HepG2 (cell line): ENCODE measurements around the gene TMCO4. TPM values are rescaled to one million over a fixed set of nuclear protein-coding genes. Genes with fewer than 3 reads are reported as not detected.

Experiments
- CBFB ChIP-seq: sonication (generic); formaldehyde crosslinking; IDR thresholded peaks from 2 replicates; pipeline ENCODE4 v1.4.0; 2020; ENCODE audit warnings: missing genetic modification reagents
- CC2D1A ChIP-seq: sonication (generic); formaldehyde crosslinking; IDR thresholded peaks from 2 replicates; pipeline ENCODE4 v1.8.1; 2023; ENCODE audit warnings: mild to moderate bottlenecking, missing genetic modification reagents
- HNF1A ChIP-seq, 2 experiments: sonication (generic) in 1 of 2; formaldehyde crosslinking in 1 of 2; IDR thresholded peaks; 2 replicates each; pipeline versions ENCODE4 v1.4.0 to v1.6.1; 2016 to 2020; ENCODE audit warnings: borderline replicate concordance in 1 of 2, low read depth in 1 of 2, mild to moderate bottlenecking in 1 of 2, missing genetic modification reagents in 1 of 2
- MNT ChIP-seq: fragments of 450-650 bp; IDR thresholded peaks from 2 replicates; pipeline ENCODE4 v1.6.1; 2016
- NONO ChIP-seq, 2 experiments: fragments of 450-650 bp in 1 of 2; sonication (generic) in 1 of 2; formaldehyde crosslinking in 1 of 2; IDR thresholded peaks in 1 of 2; conservative IDR thresholded peaks in 1 of 2; 2 replicates each; pipeline versions ENCODE4 v1.6.1 to v1.8.0; 2017 to 2022; ENCODE audit warnings: mild to moderate bottlenecking in 1 of 2, missing genetic modification reagents in 1 of 2, moderate library complexity in 1 of 2
- SRSF4 ChIP-seq: fragments of 200-400 bp; formaldehyde crosslinking; IDR thresholded peaks from one replicate; pipeline ENCODE4 v1.6.1; 2018; ENCODE audit warnings: mild to moderate bottlenecking, low read depth, low read length, moderate library complexity; ENCODE audit not compliant: poor library complexity, severe bottlenecking
- ZBTB14 ChIP-seq: sonication (generic); formaldehyde crosslinking; IDR thresholded peaks from 2 replicates; pipeline ENCODE4 v1.4.0; 2020; ENCODE audit warnings: missing genetic modification reagents
- ZNF124 ChIP-seq: sonication (generic); formaldehyde crosslinking; IDR thresholded peaks from 2 replicates; pipeline ENCODE4 v1.4.0; 2020; ENCODE audit warnings: missing genetic modification reagents
- polyA plus RNA-seq, 8 experiments: library from polyadenylated mRNA; depleted of rRNA in 3 of 8; stranded (reverse) in 7 of 8; unstranded in 1 of 8; fragments of >200 nt; fragmentation: Illumina TruSeq in 4 of 8; extraction: Trizol in 4 of 8; gene quantifications; 2 replicates each; pipeline versions ENCODE4 v1.2.1 to v1.2.3, GENCODE V29; 2011 to 2016; ENCODE audit warnings: low read depth in 4 of 8, missing spikeins in 1 of 8, mixed read lengths in 1 of 8; ENCODE audit not compliant: insufficient read depth in 1 of 8
- total RNA-seq, 5 experiments: library from RNA; depleted of rRNA; stranded (reverse); fragments of >200 nt; fragmentation: Illumina TruSeq; extraction: Trizol; gene quantifications; 2 replicates each; pipeline ENCODE4 v1.2.3, GENCODE V29; 2016; ENCODE audit warnings: low read depth in 1 of 5
- TF ChIP-seq, protein P1 (sequence below): sonication (generic); formaldehyde crosslinking; IDR thresholded peaks from 2 replicates; pipeline ENCODE4 v1.4.0; 2020; ENCODE audit warnings: missing genetic modification reagents
- TF ChIP-seq, protein P2 (sequence below): sonication (generic); formaldehyde crosslinking; IDR thresholded peaks from 2 replicates; pipeline ENCODE4 v1.8.1; 2023; ENCODE audit warnings: missing genetic modification reagents, inconsistent platforms, borderline replicate concordance
- TF ChIP-seq, protein P3 (sequence below): conservative IDR thresholded peaks from 2 replicates; pipeline ENCODE4 v1.6.1; 2018; ENCODE audit warnings: missing genetic modification reagents
- TF ChIP-seq, protein P4 (sequence below): sonication (generic); formaldehyde crosslinking; IDR thresholded peaks from 2 replicates; pipeline ENCODE4 v1.4.0; 2020; ENCODE audit warnings: missing genetic modification reagents

The TMCO4 gene
- total and polyA plus RNA-seq, 2 of the 13 experiments (the other 11 are each of a cell fraction or from before 2014, with no cell fraction given): 2.1 to 4.1 TPM

DNA sequence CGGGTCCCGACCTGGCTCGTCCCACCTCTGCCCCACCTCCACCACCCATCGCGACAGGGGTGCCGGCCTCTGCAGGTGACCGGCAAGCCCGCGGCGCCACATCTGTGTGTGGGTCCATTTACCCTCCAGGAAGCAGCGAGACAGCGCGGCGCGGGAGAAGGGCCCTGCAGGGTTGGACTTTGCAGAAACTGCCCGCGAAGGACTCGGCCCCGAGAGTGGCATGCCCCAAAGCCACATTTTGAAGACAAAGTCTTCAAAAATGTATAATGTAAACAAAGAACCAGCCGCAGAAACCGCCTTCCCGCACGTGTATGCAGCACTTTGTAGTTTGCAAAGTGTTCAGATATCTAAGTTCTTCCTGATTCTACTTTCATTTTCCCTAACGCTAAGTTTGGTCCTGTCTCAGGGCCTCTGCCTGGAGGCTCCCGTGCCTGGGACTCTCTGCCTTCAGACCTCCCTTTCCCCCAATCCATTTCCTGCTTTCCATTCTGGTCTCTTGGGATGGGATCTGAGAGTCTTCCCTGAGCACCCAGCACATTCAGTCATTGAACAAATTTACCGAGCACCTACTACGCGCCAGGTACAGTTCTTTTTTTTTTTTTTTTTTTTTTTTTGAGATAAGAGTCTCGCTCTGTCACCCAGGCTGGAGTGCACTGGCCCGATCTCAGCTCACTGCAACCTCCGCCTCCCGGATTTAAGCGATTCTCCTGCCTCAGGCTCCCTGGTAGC is 524 bp upstream of the TMCO4 start (continued):
- no peak for TF ChIP-seq MNT
- no peak; the same call in 1 of the 2 replicates for TF ChIP-seq ZBTB14
- TF ChIP-seq, protein P1, sequence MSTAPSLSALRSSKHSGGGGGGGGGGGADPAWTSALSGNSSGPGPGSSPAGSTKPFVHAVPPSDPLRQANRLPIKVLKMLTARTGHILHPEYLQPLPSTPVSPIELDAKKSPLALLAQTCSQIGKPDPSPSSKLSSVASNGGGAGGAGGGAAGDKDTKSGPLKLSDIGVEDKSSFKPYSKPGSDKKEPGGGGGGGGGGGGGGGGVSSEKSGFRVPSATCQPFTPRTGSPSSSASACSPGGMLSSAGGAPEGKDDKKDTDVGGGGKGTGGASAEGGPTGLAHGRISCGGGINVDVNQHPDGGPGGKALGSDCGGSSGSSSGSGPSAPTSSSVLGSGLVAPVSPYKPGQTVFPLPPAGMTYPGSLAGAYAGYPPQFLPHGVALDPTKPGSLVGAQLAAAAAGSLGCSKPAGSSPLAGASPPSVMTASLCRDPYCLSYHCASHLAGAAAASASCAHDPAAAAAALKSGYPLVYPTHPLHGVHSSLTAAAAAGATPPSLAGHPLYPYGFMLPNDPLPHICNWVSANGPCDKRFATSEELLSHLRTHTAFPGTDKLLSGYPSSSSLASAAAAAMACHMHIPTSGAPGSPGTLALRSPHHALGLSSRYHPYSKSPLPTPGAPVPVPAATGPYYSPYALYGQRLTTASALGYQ (CRISPR knock-in tag): no peak
- TF ChIP-seq, protein P2, sequence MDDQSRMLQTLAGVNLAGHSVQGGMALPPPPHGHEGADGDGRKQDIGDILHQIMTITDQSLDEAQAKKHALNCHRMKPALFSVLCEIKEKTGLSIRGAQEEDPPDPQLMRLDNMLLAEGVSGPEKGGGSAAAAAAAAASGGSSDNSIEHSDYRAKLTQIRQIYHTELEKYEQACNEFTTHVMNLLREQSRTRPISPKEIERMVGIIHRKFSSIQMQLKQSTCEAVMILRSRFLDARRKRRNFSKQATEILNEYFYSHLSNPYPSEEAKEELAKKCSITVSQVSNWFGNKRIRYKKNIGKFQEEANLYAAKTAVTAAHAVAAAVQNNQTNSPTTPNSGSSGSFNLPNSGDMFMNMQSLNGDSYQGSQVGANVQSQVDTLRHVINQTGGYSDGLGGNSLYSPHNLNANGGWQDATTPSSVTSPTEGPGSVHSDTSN (CRISPR knock-in tag): no peak
- no peak for TF ChIP-seq NONO (IDR thresholded peaks at IDR 0.05)
- no peak for TF ChIP-seq NONO (CRISPR knock-in tag; conservative IDR thresholded peaks at IDR 0.05)
- TF ChIP-seq, protein P3, sequence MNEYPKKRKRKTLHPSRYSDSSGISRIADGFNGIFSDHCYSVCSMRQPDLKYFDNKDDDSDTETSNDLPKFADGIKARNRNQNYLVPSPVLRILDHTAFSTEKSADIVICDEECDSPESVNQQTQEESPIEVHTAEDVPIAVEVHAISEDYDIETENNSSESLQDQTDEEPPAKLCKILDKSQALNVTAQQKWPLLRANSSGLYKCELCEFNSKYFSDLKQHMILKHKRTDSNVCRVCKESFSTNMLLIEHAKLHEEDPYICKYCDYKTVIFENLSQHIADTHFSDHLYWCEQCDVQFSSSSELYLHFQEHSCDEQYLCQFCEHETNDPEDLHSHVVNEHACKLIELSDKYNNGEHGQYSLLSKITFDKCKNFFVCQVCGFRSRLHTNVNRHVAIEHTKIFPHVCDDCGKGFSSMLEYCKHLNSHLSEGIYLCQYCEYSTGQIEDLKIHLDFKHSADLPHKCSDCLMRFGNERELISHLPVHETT (CRISPR knock-in tag): no peak
- TF ChIP-seq, protein P4, sequence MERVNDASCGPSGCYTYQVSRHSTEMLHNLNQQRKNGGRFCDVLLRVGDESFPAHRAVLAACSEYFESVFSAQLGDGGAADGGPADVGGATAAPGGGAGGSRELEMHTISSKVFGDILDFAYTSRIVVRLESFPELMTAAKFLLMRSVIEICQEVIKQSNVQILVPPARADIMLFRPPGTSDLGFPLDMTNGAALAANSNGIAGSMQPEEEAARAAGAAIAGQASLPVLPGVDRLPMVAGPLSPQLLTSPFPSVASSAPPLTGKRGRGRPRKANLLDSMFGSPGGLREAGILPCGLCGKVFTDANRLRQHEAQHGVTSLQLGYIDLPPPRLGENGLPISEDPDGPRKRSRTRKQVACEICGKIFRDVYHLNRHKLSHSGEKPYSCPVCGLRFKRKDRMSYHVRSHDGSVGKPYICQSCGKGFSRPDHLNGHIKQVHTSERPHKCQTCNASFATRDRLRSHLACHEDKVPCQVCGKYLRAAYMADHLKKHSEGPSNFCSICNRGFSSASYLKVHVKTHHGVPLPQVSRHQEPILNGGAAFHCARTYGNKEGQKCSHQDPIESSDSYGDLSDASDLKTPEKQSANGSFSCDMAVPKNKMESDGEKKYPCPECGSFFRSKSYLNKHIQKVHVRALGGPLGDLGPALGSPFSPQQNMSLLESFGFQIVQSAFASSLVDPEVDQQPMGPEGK (CRISPR knock-in tag): no peak
- no peak for TF ChIP-seq HNF1A (IDR thresholded peaks at IDR 0.05; ENCODE audit: low read depth)
- TF ChIP-seq HNF1A (CRISPR knock-in tag; IDR thresholded peaks at IDR 0.05; ENCODE audit: borderline replicate concordance): no peak
- no peak for TF ChIP-seq CC2D1A (CRISPR knock-in tag)
- TF ChIP-seq ZNF124 (CRISPR knock-in tag): no peak
- no peak for TF ChIP-seq SRSF4
- TF ChIP-seq CBFB: no peak
